Measurements from ENCODE around the gene DIAPH2. TPM values are rescaled to one million over a fixed set of nuclear protein-coding genes. Genes with fewer than 3 reads are reported as not detected.

Gene DIAPH2
- total and polyA plus RNA-seq, 2 of the 13 experiments (the other 11 are each of a cell fraction or from before 2014, with no cell fraction given), result 2.1 to 8.5 TPM

DNA sequence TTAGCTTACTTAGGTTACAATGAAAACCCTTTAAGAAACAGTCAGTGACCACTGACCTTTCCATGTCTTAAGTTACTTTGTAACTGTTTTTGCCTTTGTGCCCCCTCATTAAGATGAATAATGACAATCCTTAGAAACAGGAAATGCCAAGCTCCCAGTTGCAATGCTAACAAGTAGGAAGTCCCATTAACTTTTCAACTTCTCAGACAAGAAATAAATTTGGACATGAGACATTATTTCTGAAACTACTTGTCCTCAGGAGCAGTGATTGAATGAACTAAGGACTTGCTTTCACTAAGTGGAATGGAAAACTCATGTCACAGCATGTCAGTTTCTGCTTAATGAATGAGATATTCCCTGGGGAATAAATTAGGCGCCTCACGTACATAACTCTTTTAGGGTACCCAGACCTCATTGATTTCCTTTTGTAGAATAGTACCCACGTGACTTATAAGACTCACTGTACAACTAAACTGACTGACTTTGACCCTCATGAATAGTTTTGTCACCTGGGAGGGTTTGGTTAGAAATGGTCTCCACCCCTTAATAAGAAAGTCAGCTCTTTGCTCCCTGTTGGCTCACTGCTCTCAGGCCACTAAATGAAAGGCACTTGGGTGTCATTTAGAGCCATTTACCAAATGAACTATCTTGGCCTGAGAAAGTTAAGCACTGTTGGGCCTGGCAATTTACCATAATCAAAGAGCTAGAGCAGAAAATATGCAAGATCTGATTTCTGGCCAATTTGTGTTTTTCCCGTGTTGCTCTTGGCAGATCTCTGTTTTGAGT lies 582.9 kb downstream of the DIAPH2 start (continued):
- TF ChIP-seq, protein P1, sequence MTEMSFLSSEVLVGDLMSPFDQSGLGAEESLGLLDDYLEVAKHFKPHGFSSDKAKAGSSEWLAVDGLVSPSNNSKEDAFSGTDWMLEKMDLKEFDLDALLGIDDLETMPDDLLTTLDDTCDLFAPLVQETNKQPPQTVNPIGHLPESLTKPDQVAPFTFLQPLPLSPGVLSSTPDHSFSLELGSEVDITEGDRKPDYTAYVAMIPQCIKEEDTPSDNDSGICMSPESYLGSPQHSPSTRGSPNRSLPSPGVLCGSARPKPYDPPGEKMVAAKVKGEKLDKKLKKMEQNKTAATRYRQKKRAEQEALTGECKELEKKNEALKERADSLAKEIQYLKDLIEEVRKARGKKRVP (CRISPR knock-in tag; IDR thresholded peaks at IDR 0.05), result no peak
- TF ChIP-seq ZNF282 (IDR thresholded peaks at IDR 0.05; ENCODE audit: partially characterized antibody), result no peak
- no peak for TF ChIP-seq PITX1 (CRISPR knock-in tag; IDR thresholded peaks at IDR 0.05)
- no peak for TF ChIP-seq HOXA7 (CRISPR knock-in tag; IDR thresholded peaks at IDR 0.05)
- TF ChIP-seq ZNF556 (CRISPR knock-in tag; IDR thresholded peaks at IDR 0.05; ENCODE audit: borderline replicate concordance), result no peak
- TF ChIP-seq, protein P2, sequence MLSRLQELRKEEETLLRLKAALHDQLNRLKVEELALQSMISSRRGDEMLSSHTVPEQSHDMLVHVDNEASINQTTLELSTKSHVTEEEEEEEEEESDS (CRISPR knock-in tag; IDR thresholded peaks at IDR 0.05; ENCODE audit: borderline replicate concordance), result no peak

DNA sequence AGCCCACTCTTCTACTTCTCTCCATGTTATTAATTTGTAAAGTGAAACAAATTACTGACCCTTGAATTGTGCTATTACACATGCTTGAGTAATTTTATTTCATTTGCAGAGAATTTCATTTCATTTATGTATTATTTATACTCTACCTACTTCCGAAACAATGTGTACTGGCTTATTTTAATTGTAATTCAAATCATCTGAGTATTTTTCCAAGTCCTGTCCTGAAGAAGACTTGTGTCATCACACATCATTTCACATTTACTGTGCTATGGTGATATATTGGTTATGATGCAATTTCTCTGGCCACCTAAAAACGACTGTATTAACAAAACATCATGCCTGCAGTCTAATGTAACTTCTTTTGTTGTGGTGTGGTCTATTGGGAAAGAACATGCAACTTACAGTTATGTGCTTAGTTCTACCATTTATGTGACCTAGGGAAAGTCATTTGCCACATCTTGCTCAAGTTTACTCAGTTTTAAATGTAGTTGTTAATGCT lies 583.6 kb downstream of the DIAPH2 start:
- H3K36me3 ChIP-seq (replicated peaks in 1 of 2; ENCODE audit: control insufficient read depth in 1 of 2, insufficient read depth in 2 of 2, low read length in 2 of 2), result no peaks in the 10 kb centered on the region
- no peak overlapping the region for H3K4me3 ChIP-seq (replicated peaks in 1 of 3; ENCODE audit: insufficient read depth in 1 of 3, low read depth in 2 of 3, low read length in 3 of 3)
- no peak overlapping the region for H3K9ac ChIP-seq (ENCODE audit: insufficient read depth, low read depth, low read length)
- ATAC-seq (no peak), DNase-seq (ENCODE audit: low spot score) (no peak), FAIRE-seq (no peak)
- ChIA-PET POLR2A (no interaction called here), CTCF (ENCODE audit: low intra/inter-chr PET ratio, low total read pairs) (no interaction called here)
- no peaks in the 10 kb centered on the region for H3K79me2 ChIP-seq (ENCODE audit: insufficient read depth, low read length)
- intact Hi-C loops (cut with micrococcal nuclease; ENCODE audit: unreplicated experiment), result no loop called here
- no TSS peak for BruUV-seq (replicated peaks)
- no peaks in the 10 kb centered on the region for H3K27me3 ChIP-seq (ENCODE audit: control insufficient read depth in 1 of 2, insufficient read depth in 2 of 2, low read length in 2 of 2)
- no peak overlapping the region for H2AFZ ChIP-seq (ENCODE audit: low read length)
- in situ Hi-C loops (cut with HindIII; ENCODE audit: extremely low pct_ligation_motif_present, low pct_unique_long_range_greater_than_20kb), result no loop called here
- 79% methylated on average over 2 of the region's 2 CpGs for WGBS (ENCODE audit: low lambda C conversion rate)
- no peaks in the 10 kb centered on the region for H3K9me3 ChIP-seq (ENCODE audit: low read length)
- H3K4me1 ChIP-seq (ENCODE audit: insufficient read depth, low read length), result no peaks in the 10 kb centered on the region
- no peak overlapping the region for H3K4me2 ChIP-seq (ENCODE audit: low read depth, low read length)
- H4K20me1 ChIP-seq (ENCODE audit: insufficient read depth, low read length), result no peaks in the 10 kb centered on the region
- no peak overlapping the region for H3K27ac ChIP-seq (ENCODE audit: extremely low read length, insufficient read depth, low read length)
- TF ChIP-seq ZNF569 (CRISPR knock-in tag; IDR thresholded peaks at IDR 0.05; ENCODE audit: borderline replicate concordance) (no peak), MYNN (CRISPR knock-in tag; IDR thresholded peaks at IDR 0.05; ENCODE audit: low read depth) (no peak), ZNF850 (CRISPR knock-in tag; conservative IDR thresholded peaks at IDR 0.05) (no peak), HOXA5 (CRISPR knock-in tag; IDR thresholded peaks at IDR 0.05) (no peak), FOXP1 (IDR thresholded peaks at IDR 0.05) (no peak), FOXP1 (CRISPR knock-in tag; IDR thresholded peaks at IDR 0.05) (no peak)
- TF ChIP-seq, protein P3, sequence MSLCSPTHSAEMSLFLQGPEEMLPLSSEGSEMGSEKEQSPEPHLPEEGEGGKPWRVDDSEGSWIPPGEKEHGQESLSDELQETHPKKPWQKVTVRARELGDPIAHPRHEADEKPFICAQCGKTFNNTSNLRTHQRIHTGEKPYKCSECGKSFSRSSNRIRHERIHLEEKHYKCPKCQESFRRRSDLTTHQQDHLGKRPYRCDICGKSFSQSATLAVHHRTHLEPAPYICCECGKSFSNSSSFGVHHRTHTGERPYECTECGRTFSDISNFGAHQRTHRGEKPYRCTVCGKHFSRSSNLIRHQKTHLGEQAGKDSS (CRISPR knock-in tag; IDR thresholded peaks at IDR 0.05; ENCODE audit: borderline replicate concordance, low read depth), result no peak
- TF ChIP-seq, protein P4, sequence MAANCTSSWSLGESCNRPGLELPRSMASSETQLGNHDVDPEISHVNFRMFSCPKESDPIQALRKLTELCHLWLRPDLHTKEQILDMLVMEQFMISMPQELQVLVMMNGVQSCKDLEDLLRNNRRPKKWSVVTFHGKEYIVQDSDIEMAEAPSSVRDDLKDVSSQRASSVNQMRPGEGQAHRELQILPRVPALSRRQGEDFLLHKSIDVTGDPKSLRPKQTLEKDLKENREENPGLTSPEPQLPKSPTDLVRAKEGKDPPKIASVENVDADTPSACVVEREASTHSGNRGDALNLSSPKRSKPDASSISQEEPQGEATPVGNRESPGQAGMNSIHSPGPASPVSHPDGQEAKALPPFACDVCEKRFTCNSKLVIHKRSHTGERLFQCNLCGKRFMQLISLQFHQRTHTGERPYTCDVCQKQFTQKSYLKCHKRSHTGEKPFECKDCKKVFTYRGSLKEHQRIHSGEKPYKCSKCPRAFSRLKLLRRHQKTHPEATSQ (CRISPR knock-in tag; IDR thresholded peaks at IDR 0.05; ENCODE audit: borderline replicate concordance), result no peak
- TF ChIP-seq, protein P5, sequence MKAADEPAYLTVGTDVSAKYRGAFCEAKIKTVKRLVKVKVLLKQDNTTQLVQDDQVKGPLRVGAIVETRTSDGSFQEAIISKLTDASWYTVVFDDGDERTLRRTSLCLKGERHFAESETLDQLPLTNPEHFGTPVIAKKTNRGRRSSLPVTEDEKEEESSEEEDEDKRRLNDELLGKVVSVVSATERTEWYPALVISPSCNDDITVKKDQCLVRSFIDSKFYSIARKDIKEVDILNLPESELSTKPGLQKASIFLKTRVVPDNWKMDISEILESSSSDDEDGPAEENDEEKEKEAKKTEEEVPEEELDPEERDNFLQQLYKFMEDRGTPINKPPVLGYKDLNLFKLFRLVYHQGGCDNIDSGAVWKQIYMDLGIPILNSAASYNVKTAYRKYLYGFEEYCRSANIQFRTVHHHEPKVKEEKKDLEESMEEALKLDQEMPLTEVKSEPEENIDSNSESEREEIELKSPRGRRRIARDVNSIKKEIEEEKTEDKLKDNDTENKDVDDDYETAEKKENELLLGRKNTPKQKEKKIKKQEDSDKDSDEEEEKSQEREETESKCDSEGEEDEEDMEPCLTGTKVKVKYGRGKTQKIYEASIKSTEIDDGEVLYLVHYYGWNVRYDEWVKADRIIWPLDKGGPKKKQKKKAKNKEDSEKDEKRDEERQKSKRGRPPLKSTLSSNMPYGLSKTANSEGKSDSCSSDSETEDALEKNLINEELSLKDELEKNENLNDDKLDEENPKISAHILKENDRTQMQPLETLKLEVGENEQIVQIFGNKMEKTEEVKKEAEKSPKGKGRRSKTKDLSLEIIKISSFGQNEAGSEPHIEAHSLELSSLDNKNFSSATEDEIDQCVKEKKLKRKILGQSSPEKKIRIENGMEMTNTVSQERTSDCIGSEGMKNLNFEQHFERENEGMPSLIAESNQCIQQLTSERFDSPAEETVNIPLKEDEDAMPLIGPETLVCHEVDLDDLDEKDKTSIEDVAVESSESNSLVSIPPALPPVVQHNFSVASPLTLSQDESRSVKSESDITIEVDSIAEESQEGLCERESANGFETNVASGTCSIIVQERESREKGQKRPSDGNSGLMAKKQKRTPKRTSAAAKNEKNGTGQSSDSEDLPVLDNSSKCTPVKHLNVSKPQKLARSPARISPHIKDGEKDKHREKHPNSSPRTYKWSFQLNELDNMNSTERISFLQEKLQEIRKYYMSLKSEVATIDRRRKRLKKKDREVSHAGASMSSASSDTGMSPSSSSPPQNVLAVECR (CRISPR knock-in tag; IDR thresholded peaks at IDR 0.05; ENCODE audit: borderline replicate concordance), result no peak

All from HepG2 (cell line).